ENCODE measurements around the gene GIMAP8.

GIMAP8 gene

GRCh38 chr7:150511048-150511447, 60.6 kb downstream of the GIMAP8 start (continued):
- TF ChIP-seq PRDM2 (tag by site-specific recombination; IDR thresholded peaks at IDR 0.05; ENCODE audit: borderline replicate concordance) (no peak), ZNF623 (tag by site-specific recombination; IDR thresholded peaks at IDR 0.05) (no peak), ZNF830 (tag by site-specific recombination; IDR thresholded peaks at IDR 0.05; ENCODE audit: low read depth) (no peak), ZNF549 (tag by site-specific recombination; IDR thresholded peaks at IDR 0.05) (no peak), ZNF544 (tag by site-specific recombination; IDR thresholded peaks at IDR 0.05) (no peak), ZNF112 (tag by site-specific recombination; IDR thresholded peaks at IDR 0.05) (no peak)

GRCh38 chr7:150513758-150514157, 63.3 kb downstream of the GIMAP8 start:
- H3K4me3 ChIP-seq (ENCODE audit: low read depth, low read length): no peak overlapping the region
- TF ChIP-seq ZBTB48 (tag by site-specific recombination; IDR thresholded peaks at IDR 0.05) (no peak), ZFP3 (tag by site-specific recombination; IDR thresholded peaks at IDR 0.05; ENCODE audit: low read depth) (no peak), PRDM10 (tag by site-specific recombination; IDR thresholded peaks at IDR 0.05) (no peak), ZNF266 (tag by site-specific recombination; IDR thresholded peaks at IDR 0.05; ENCODE audit: low read depth) (no peak), ZNF701 (tag by site-specific recombination; IDR thresholded peaks at IDR 0.05) (no peak), ZNF174 (tag by site-specific recombination; IDR thresholded peaks at IDR 0.05) (no peak), ZEB2 (tag by site-specific recombination; IDR thresholded peaks at IDR 0.05) (no peak), ZNF341 (tag by site-specific recombination; IDR thresholded peaks at IDR 0.05; ENCODE audit: low read depth) (no peak), PRDM6 (tag by site-specific recombination; IDR thresholded peaks at IDR 0.05) (no peak), KLF10 (tag by site-specific recombination; IDR thresholded peaks at IDR 0.05) (no peak)

More at GRCh38 chr7:150513758-150514157, 63.3 kb downstream of the GIMAP8 start:
- ChIA-PET CTCF (no interaction called here), POLR2A (no interaction called here)
- Histone ChIP-seq H3K27ac (ENCODE audit: extremely low read depth, low read depth, low read length) (no peak overlapping the region), H3K4me1 (ENCODE audit: control insufficient read depth, insufficient read depth, low read length) (no peaks in the 10 kb centered on the region), H3K36me3 (ENCODE audit: control insufficient read depth in 2 of 2, insufficient read depth in 1 of 2, low read length in 2 of 2) (no peaks in the 10 kb centered on the region), H3K9me3 (ENCODE audit: control insufficient read depth, insufficient read depth, low read depth, low read length) (no peaks in the 10 kb centered on the region)

All from HEK293 (cell line).